Left lung (tissue), 10 donors: ENCODE measurements around the gene SUN3. TPM values are rescaled to one million over a fixed set of nuclear protein-coding genes. Genes with fewer than 3 reads are reported as not detected.

ENCODE experiments used
- ATAC-seq: fragments of 200-7000 bp; cut with Tn5 transposase; one replicate; pipeline ENCODE4 v1.9.1; 2020; ENCODE audit warnings: moderate library complexity
- DNase-seq, 4 donors: peaks; one replicate each; pipeline ENCODE4 v3.0.0-alpha.2; 2013 to 2020
- H3K27ac ChIP-seq, 2 donors: fragments of 200-600 bp; sonication (generic) in 1 of 2; one replicate each; pipeline versions ENCODE4 v1.5.0 to v1.8.0; 2020 to 2021
- H3K27me3 ChIP-seq, 2 donors: fragments of 200-600 bp; sonication (generic) in 1 of 2; one replicate each; pipeline versions ENCODE4 v1.5.0 to v1.8.0; 2020 to 2021
- H3K36me3 ChIP-seq, 2 donors: fragments of 200-600 bp; sonication (generic) in 1 of 2; one replicate each; pipeline versions ENCODE4 v1.5.0 to v1.8.0; 2020 to 2021
- H3K4me1 ChIP-seq, 2 donors: fragments of 200-600 bp; one replicate each; pipeline ENCODE4 v1.8.0; 2021
- H3K4me3 ChIP-seq, 2 donors: fragments of 200-600 bp; sonication (generic) in 1 of 2; one replicate each; pipeline versions ENCODE4 v1.5.0 to v1.8.0; 2020 to 2021; ENCODE audit warnings: mild to moderate bottlenecking in 1 of 2
- H3K9me3 ChIP-seq, 2 donors: fragments of 200-600 bp; sonication (generic) in 1 of 2; one replicate each; pipeline versions ENCODE4 v1.5.0 to v1.8.0; 2020 to 2021
- intact Hi-C, 2 donors: fragments of 100-400 bp; cut with DNase I; formaldehyde crosslinking; loops; one replicate each; pipeline versions ENCODE4 v1.11.2 to v1.14.2; 2022
- polyA plus RNA-seq, 6 donors: library from polyadenylated mRNA; unstranded; fragments of 120-200 nt; gene quantifications; one replicate each; pipeline ENCODE4 v1.2.1, GENCODE V29; 2013; ENCODE audit not compliant: insufficient read length in 6 of 6
- total RNA-seq, 2 donors: library from RNA; stranded (reverse); fragmentation: NEBNext Ultra II Directional; extraction: Animal tissue kit (Norgen Biotek cat#: 25700); gene quantifications; one replicate each; pipeline ENCODE4 v1.2.1, GENCODE V29; 2021
- TF ChIP-seq, protein P1 (sequence below), 2 donors: fragments of 200-600 bp; sonication (generic) in 1 of 2; IDR thresholded peaks; one replicate each; pipeline versions ENCODE4 v1.5.0 to v1.8.0; 2021; ENCODE audit warnings: antibody characterized with exemption in 2 of 2
- donor health status: DM: no; HTN: yes; CAD: no.
- donor health status: DM: no; HTN: no; CAD: no.

Gene SUN3
- total and polyA plus RNA-seq, 8 donors: 0.11 to 0.39 (median 0.29) TPM; not detected in 3

DNA sequence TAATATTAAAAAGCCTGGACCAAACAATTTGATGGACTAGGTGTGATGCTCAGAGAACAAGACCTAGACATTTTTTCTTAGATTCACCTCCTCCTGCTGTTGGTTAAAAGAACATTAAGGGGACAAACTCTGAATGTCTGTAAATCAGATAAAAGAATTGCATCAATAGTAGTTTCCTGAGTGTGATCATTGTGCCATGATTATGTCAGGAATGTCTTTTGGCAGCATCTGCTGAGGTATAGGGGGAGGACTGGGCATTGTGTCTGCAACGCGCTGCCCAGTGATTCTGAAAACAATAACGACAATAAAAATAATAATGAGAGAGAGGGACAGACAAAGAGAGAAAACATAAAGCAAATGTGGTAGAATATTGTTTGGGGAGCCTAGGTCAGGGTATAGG is 13.3 kb upstream of the SUN3 start:
- no peak for ATAC-seq
- no peak overlapping the region for H3K27ac ChIP-seq
- no peaks in the 10 kb centered on the region for H3K4me1 ChIP-seq
- H3K27me3 ChIP-seq: peaks cover 0 to 6% of the 10 kb centered on the region in 2 donors
- intact Hi-C loops: no loop called here
- H3K9me3 ChIP-seq: no peaks in the 10 kb centered on the region
- no peak overlapping the region for H3K4me3 ChIP-seq
- TF ChIP-seq, protein P1, sequence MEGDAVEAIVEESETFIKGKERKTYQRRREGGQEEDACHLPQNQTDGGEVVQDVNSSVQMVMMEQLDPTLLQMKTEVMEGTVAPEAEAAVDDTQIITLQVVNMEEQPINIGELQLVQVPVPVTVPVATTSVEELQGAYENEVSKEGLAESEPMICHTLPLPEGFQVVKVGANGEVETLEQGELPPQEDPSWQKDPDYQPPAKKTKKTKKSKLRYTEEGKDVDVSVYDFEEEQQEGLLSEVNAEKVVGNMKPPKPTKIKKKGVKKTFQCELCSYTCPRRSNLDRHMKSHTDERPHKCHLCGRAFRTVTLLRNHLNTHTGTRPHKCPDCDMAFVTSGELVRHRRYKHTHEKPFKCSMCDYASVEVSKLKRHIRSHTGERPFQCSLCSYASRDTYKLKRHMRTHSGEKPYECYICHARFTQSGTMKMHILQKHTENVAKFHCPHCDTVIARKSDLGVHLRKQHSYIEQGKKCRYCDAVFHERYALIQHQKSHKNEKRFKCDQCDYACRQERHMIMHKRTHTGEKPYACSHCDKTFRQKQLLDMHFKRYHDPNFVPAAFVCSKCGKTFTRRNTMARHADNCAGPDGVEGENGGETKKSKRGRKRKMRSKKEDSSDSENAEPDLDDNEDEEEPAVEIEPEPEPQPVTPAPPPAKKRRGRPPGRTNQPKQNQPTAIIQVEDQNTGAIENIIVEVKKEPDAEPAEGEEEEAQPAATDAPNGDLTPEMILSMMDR (IDR thresholded peaks at IDR 0.05): no peak
- no peak for DNase-seq
- H3K36me3 ChIP-seq: no peaks in the 10 kb centered on the region

GRCh38 chr7:48041653-48041970 is 12.7 kb upstream of the SUN3 start:
- Histone ChIP-seq H3K9me3 (no peaks in the 10 kb centered on the region), H3K27ac (no peak overlapping the region), H3K27me3 (peaks cover 0 to 12% of the 10 kb centered on the region in 2 donors), H3K4me1 (no peaks in the 10 kb centered on the region), H3K4me3 (no peak overlapping the region), H3K36me3 (no peaks in the 10 kb centered on the region)
- intact Hi-C loops: no loop called here
- TF ChIP-seq, protein P1 (IDR thresholded peaks at IDR 0.05): no peak
- no peak for DNase-seq
- no peak for ATAC-seq

- H3K27ac ChIP-seq: no peak overlapping the region
- intact Hi-C loops: no loop called here
- ATAC-seq (no peak), DNase-seq (no peak)
- H3K4me1 ChIP-seq: peaks cover under 1 to 1% of the 10 kb centered on the region in 2 donors
- H3K4me3 ChIP-seq: no peak overlapping the region
- peaks cover 3 to 17% of the 10 kb centered on the region in 2 donors for H3K27me3 ChIP-seq
- no peaks in the 10 kb centered on the region for H3K36me3 ChIP-seq
- TF ChIP-seq, protein P1 (IDR thresholded peaks at IDR 0.05): no peak
- H3K9me3 ChIP-seq: no peaks in the 10 kb centered on the region
Measured at GRCh38 chr7:48040944-48041652, 12.2 kb upstream of the SUN3 start.

GRCh38 chr7:48038815-48039506 is 10.1 kb upstream of the SUN3 start:
- Histone ChIP-seq H3K27me3 (peaks cover 17 to 39% of the 10 kb centered on the region in 2 donors), H3K4me3 (no peak overlapping the region), H3K4me1 (peaks cover 6 to 9% of the 10 kb centered on the region in 2 donors), H3K9me3 (no peaks in the 10 kb centered on the region), H3K27ac (no peak overlapping the region), H3K36me3 (no peaks in the 10 kb centered on the region)
- no peak for DNase-seq
- intact Hi-C loops: loop anchor here in 1 of 2 donors (10.0 kb wide), 1 partner anchor 66 kb away; no protein-coding TSS in a partner anchor
- no peak for ATAC-seq
- TF ChIP-seq, protein P1 (IDR thresholded peaks at IDR 0.05): no peak

GRCh38 chr7:48035967-48036478 is 7.1 kb upstream of the SUN3 start:
- TF ChIP-seq, protein P1 (IDR thresholded peaks at IDR 0.05): no peak
- peak overlapping the region; percentile 41 to 49 for H3K4me3 ChIP-seq
- DNase-seq: peak; percentile 26 to 88 (median 46)
- H3K27me3 ChIP-seq: peaks cover 26 to 57% of the 10 kb centered on the region in 2 donors
- intact Hi-C loops: loop anchor here in 1 of 2 donors (10.0 kb wide), 1 partner anchor 69 kb away; no protein-coding TSS in a partner anchor
- H3K9me3 ChIP-seq: no peaks in the 10 kb centered on the region
- H3K4me1 ChIP-seq: peaks cover 6 to 9% of the 10 kb centered on the region in 2 donors
- no peak overlapping the region for H3K27ac ChIP-seq
- no peaks in the 10 kb centered on the region for H3K36me3 ChIP-seq
- peak; percentile 48 for ATAC-seq
